HG03565 (cell line): ENCODE measurements around the gene HDAC4.

ENCODE experiments used
- ATAC-seq: cut with Tn5 transposase; IDR thresholded peaks from one replicate; pipeline ENCODE4 v1.9.1; 2021; ENCODE audit warnings: mild to moderate bottlenecking, moderate library complexity; ENCODE audit not compliant: unreplicated experiment

HDAC4 gene

GRCh38 chr2:239398521-239398921, 2.3 kb downstream of the HDAC4 start:
- no peak for ATAC-seq

- ATAC-seq, result no peak
These were observed 2.8 kb downstream of the HDAC4 start for GRCh38 chr2:239397931-239398471.

- no peak for ATAC-seq
These were observed 3.7 kb downstream of the HDAC4 start for GRCh38 chr2:239396881-239397681.

GRCh38 chr2:239395524-239395923, 5.3 kb downstream of the HDAC4 start:
- no peak for ATAC-seq

- ATAC-seq, result no peak
These were observed 5.8 kb downstream of the HDAC4 start for GRCh38 chr2:239394978-239395377.

- no peak for ATAC-seq
These were observed 6.4 kb downstream of the HDAC4 start for GRCh38 chr2:239394346-239394945.

GRCh38 chr2:239393941-239394340, 6.9 kb downstream of the HDAC4 start:
- ATAC-seq, result no peak

GRCh38 chr2:239393388-239393940, 7.4 kb downstream of the HDAC4 start:
- no peak for ATAC-seq

GRCh38 chr2:239392688-239393387, 8.0 kb downstream of the HDAC4 start:
- no peak for ATAC-seq

GRCh38 chr2:239392072-239392357, 8.8 kb downstream of the HDAC4 start:
- ATAC-seq, result no peak

GRCh38 chr2:239391286-239392071, 9.3 kb downstream of the HDAC4 start:
- ATAC-seq, result no peak

GRCh38 chr2:239390546-239391285, 10.1 kb downstream of the HDAC4 start:
- ATAC-seq, result no peak

- no peak for ATAC-seq
These were observed 11.1 kb downstream of the HDAC4 start for GRCh38 chr2:239389414-239390329.

- ATAC-seq, result no peak
These were observed 12.3 kb downstream of the HDAC4 start for GRCh38 chr2:239388236-239389151.

- ATAC-seq, result no peak
These were observed 13.0 kb downstream of the HDAC4 start for GRCh38 chr2:239387811-239388210.

GRCh38 chr2:239386872-239387445, 13.9 kb downstream of the HDAC4 start:
- no peak for ATAC-seq

- no peak for ATAC-seq
These were observed 14.7 kb downstream of the HDAC4 start for GRCh38 chr2:239386001-239386670.
